H9 (cell line): ENCODE data around the gene ZNF555. TPM values are rescaled to one million over a fixed set of nuclear protein-coding genes. Genes with fewer than 3 reads are reported as not detected.

Experiments used
- DNase-seq: peaks from one replicate; pipeline ENCODE4 v3.0.0-alpha.2; 2017
- H2AFZ ChIP-seq: one replicate; pipeline ENCODE4 v1.6.1; 2013; ENCODE audit warnings: mild to moderate bottlenecking, low read length, control low read depth, moderate library complexity
- H2AK5ac ChIP-seq: 2 replicates; pipeline ENCODE4 v1.6.1; 2013; ENCODE audit warnings: low read length, control low read depth, mixed read lengths; ENCODE audit not compliant: insufficient read length
- H2BK120ac ChIP-seq: one replicate; pipeline ENCODE4 v1.6.1; 2013; ENCODE audit warnings: low read depth, mild to moderate bottlenecking, low read length, control low read depth, inconsistent platforms; ENCODE audit not compliant: poor library complexity, severe bottlenecking
- H2BK12ac ChIP-seq: 2 replicates; pipeline ENCODE4 v1.6.1; 2013; ENCODE audit warnings: low read length, control low read depth, mixed read lengths, low read depth; ENCODE audit not compliant: insufficient read length
- H2BK15ac ChIP-seq: 2 replicates; pipeline ENCODE4 v1.6.1; 2013; ENCODE audit warnings: low read depth, low read length, control low read depth
- H2BK20ac ChIP-seq: one replicate; pipeline ENCODE4 v1.6.1; 2013; ENCODE audit warnings: low read depth, mild to moderate bottlenecking, low read length, control low read depth, inconsistent platforms; ENCODE audit not compliant: poor library complexity, severe bottlenecking
- H2BK5ac ChIP-seq: 2 replicates; pipeline ENCODE4 v1.6.1; 2013; ENCODE audit warnings: low read length, control low read depth, mixed read lengths; ENCODE audit not compliant: insufficient read length
- H3K14ac ChIP-seq: 2 replicates; pipeline ENCODE4 v1.6.1; 2013; ENCODE audit warnings: low read length, control low read depth; ENCODE audit not compliant: insufficient read depth
- H3K18ac ChIP-seq: 2 replicates; pipeline ENCODE4 v1.6.1; 2013; ENCODE audit warnings: low read depth, mild to moderate bottlenecking, mixed read lengths, low read length, control low read depth; ENCODE audit not compliant: insufficient read length
- H3K23ac ChIP-seq: 2 replicates; pipeline ENCODE4 v1.6.1; 2013; ENCODE audit warnings: low read length, control low read depth, mixed read lengths, low read depth; ENCODE audit not compliant: insufficient read length
- H3K23me2 ChIP-seq: 2 replicates; pipeline ENCODE4 v1.6.1; 2013; ENCODE audit warnings: low read depth, mild to moderate bottlenecking, mixed read lengths, low read length, control low read depth; ENCODE audit not compliant: insufficient read length, poor library complexity, severe bottlenecking
- H3K27ac ChIP-seq: 2 replicates; pipeline ENCODE4 v1.5.1; 2013; ENCODE audit warnings: low read length, control low read depth, mixed read lengths, low read depth; ENCODE audit not compliant: insufficient read length
- H3K27me3 ChIP-seq: 2 replicates; pipeline ENCODE4 v1.6.1; 2013; ENCODE audit warnings: low read length, control low read depth, inconsistent platforms; ENCODE audit not compliant: insufficient read depth
- H3K4ac ChIP-seq: 2 replicates; pipeline ENCODE4 v1.6.1; 2013; ENCODE audit warnings: low read depth, mild to moderate bottlenecking, control low read depth, inconsistent platforms, low read length, moderate library complexity
- H3K4me1 ChIP-seq: 2 replicates; pipeline ENCODE4 v1.6.1; 2013; ENCODE audit warnings: low read length, control low read depth, inconsistent platforms; ENCODE audit not compliant: insufficient read depth
- H3K4me2 ChIP-seq: 2 replicates; pipeline ENCODE4 v1.6.1; 2013; ENCODE audit warnings: low read length, control low read depth, mixed read lengths; ENCODE audit not compliant: insufficient read length, insufficient read depth
- H3K56ac ChIP-seq: 2 replicates; pipeline ENCODE4 v1.6.1; 2013; ENCODE audit warnings: low read depth, mild to moderate bottlenecking, mixed read lengths, low read length, control low read depth; ENCODE audit not compliant: insufficient read length
- H3K79me1 ChIP-seq: 2 replicates; pipeline ENCODE4 v1.6.1; 2013; ENCODE audit warnings: low read depth, mild to moderate bottlenecking, moderate library complexity, low read length, control low read depth, inconsistent platforms; ENCODE audit not compliant: insufficient read depth, poor library complexity, severe bottlenecking
- H3K79me2 ChIP-seq: 2 replicates; pipeline ENCODE4 v1.6.1; 2013; ENCODE audit warnings: low read length, control low read depth, inconsistent platforms; ENCODE audit not compliant: insufficient read depth
- H3K9ac ChIP-seq: 2 replicates; pipeline ENCODE4 v1.6.1; 2013; ENCODE audit warnings: low read length, control low read depth, mixed read lengths; ENCODE audit not compliant: insufficient read length; ENCODE audit errors: extremely low read depth
- H3K9me3 ChIP-seq: one replicate; pipeline ENCODE4 v1.6.1; 2013; ENCODE audit warnings: low read depth, low read length, inconsistent platforms; ENCODE audit not compliant: control insufficient read depth
- H3T11ph ChIP-seq: one replicate; pipeline ENCODE4 v1.6.1; 2013; ENCODE audit warnings: mild to moderate bottlenecking, low read length, control low read depth, inconsistent platforms
- H4K20me1 ChIP-seq: one replicate; pipeline ENCODE4 v1.6.1; 2013; ENCODE audit not compliant: control insufficient read depth, insufficient read length, insufficient read depth
- H4K5ac ChIP-seq: 2 replicates; pipeline ENCODE4 v1.6.1; 2013; ENCODE audit warnings: low read depth, mild to moderate bottlenecking, mixed read lengths, low read length, control low read depth; ENCODE audit not compliant: insufficient read length
- H4K8ac ChIP-seq: replicated peaks from 2 replicates; pipeline ENCODE4 v1.6.1; 2013; ENCODE audit warnings: low read length, control low read depth, mixed read lengths, low read depth; ENCODE audit not compliant: insufficient read length
- H4K91ac ChIP-seq: 2 replicates; pipeline ENCODE4 v1.6.1; 2013; ENCODE audit warnings: low read depth, mild to moderate bottlenecking, moderate library complexity, mixed read lengths, low read length, control low read depth; ENCODE audit not compliant: insufficient read length
- H3K27ac Mint-ChIP-seq, 3 experiments: 2 replicates in 2 of 3; 3 replicates in 1 of 3; pipeline ENCODE4 v1.8.0; 2020 to 2021; ENCODE audit warnings: mixed read lengths in 3 of 3, mild to moderate bottlenecking in 1 of 3, moderate library complexity in 1 of 3
- H3K27me3 Mint-ChIP-seq: 2 replicates; pipeline ENCODE4 v1.8.0; 2021; ENCODE audit warnings: low read depth, mild to moderate bottlenecking, moderate library complexity, mixed read lengths
- H3K36me3 Mint-ChIP-seq, 3 experiments: 2 replicates in 2 of 3; 3 replicates in 1 of 3; pipeline ENCODE4 v1.8.0; 2020 to 2021; ENCODE audit warnings: low read depth in 3 of 3, mixed read lengths in 3 of 3; ENCODE audit not compliant: insufficient read depth in 1 of 3
- H3K4me1 Mint-ChIP-seq, 2 experiments: 2 replicates each; pipeline ENCODE4 v1.8.0; 2020; ENCODE audit warnings: mixed read lengths in 2 of 2
- H3K4me3 Mint-ChIP-seq, 2 experiments: 2 replicates in 1 of 2; 3 replicates in 1 of 2; pipeline ENCODE4 v1.8.0; 2020 to 2021; ENCODE audit warnings: mild to moderate bottlenecking in 2 of 2, mixed read lengths in 2 of 2, moderate library complexity in 1 of 2
- H3K9me3 Mint-ChIP-seq, 2 experiments: 2 replicates in 1 of 2; 3 replicates in 1 of 2; pipeline ENCODE4 v1.8.0; 2020; ENCODE audit warnings: mild to moderate bottlenecking in 2 of 2, mixed read lengths in 2 of 2, moderate library complexity in 1 of 2
- WGBS: extraction: QIAGEN DNeasy Blood & Tissue Kit; methylation state at CpG from one replicate; pipeline ENCODE4 v1.1.7; 2013; ENCODE audit warnings: missing lambda C conversion rate, low lambda C conversion rate, mixed read lengths; ENCODE audit not compliant: insufficient read length; ENCODE audit errors: extremely low coverage; 5-methylcytosine and 5-hydroxymethylcytosine counted together
- total RNA-seq: library from RNA; stranded (reverse); gene quantifications from 2 replicates; pipeline ENCODE4 v1.2.1, GENCODE V29; 2021
- TF ChIP-seq, protein P1 (sequence below): fragments of 200-600 bp; sonication (generic); conservative IDR thresholded peaks from 3 replicates; pipeline ENCODE4 v1.8.0; 2021; ENCODE audit warnings: antibody characterized with exemption, mild to moderate bottlenecking

The ZNF555 gene
- total RNA-seq, 1 experiment from 2014 or later = 7.8 TPM

DNA sequence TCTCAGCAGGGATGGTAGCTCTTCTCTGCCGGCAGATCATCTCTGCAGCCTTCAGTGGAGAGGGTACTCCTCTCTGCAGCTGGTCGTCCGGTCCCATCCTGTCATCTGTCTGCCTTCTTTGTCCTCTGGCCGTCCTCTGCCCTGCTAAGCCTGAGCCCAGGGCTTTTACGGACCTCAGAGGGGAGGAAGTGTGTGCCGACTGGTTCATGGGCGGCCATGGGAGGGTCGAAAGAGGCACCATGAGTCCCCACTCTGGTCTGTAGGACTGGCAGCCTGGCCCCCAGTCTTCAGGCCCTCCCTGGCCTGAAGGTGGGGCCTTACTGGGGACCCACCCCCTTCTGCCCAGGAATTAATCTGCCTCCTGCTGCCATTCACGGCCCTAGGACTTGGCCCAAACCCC, 17.6 kb upstream of the ZNF555 start:
- peaks cover 29 to 46% (median 34%) of the 10 kb centered on the region in 3 experiments for H3K36me3 Mint-ChIP-seq
- peaks cover 18 to 32% of the 10 kb centered on the region in 2 experiments for H3K9me3 Mint-ChIP-seq
- Histone ChIP-seq H2AK5ac (no peak overlapping the region), H4K20me1 (peaks cover 2% of the 10 kb centered on the region), H3K56ac (no peak overlapping the region), H3K18ac (no peak overlapping the region), H3K9ac (no peak overlapping the region), H2BK12ac (no peak overlapping the region), H3K4me2 (no peak overlapping the region), H3K27me3 (no peaks in the 10 kb centered on the region), H3K23ac (no peak overlapping the region), H3K4me1 (no peaks in the 10 kb centered on the region), H3K4ac (no peak overlapping the region), H3K27ac (no peak overlapping the region), H3K14ac (no peak overlapping the region), H3K23me2 (no peaks in the 10 kb centered on the region), H2BK5ac (no peak overlapping the region), H2BK20ac (no peak overlapping the region), H4K91ac (no peak overlapping the region), H2BK120ac (no peak overlapping the region), H4K5ac (no peak overlapping the region), H3K9me3 (peaks cover 6% of the 10 kb centered on the region), H3T11ph (no peak overlapping the region), H2AFZ (no peak overlapping the region), H4K8ac (no peak overlapping the region), H3K79me1 (no peaks in the 10 kb centered on the region), H3K79me2 (no peaks in the 10 kb centered on the region), H2BK15ac (no peak overlapping the region)
- no peak overlapping the region for H3K27ac Mint-ChIP-seq
- WGBS = no CpG with 5 or more reads among the region's 9 CpGs
- H3K4me1 Mint-ChIP-seq = peaks cover 3% of the 10 kb centered on the region in 2 experiments; a peak in 1 of 4 replicates
- TF ChIP-seq, protein P1, sequence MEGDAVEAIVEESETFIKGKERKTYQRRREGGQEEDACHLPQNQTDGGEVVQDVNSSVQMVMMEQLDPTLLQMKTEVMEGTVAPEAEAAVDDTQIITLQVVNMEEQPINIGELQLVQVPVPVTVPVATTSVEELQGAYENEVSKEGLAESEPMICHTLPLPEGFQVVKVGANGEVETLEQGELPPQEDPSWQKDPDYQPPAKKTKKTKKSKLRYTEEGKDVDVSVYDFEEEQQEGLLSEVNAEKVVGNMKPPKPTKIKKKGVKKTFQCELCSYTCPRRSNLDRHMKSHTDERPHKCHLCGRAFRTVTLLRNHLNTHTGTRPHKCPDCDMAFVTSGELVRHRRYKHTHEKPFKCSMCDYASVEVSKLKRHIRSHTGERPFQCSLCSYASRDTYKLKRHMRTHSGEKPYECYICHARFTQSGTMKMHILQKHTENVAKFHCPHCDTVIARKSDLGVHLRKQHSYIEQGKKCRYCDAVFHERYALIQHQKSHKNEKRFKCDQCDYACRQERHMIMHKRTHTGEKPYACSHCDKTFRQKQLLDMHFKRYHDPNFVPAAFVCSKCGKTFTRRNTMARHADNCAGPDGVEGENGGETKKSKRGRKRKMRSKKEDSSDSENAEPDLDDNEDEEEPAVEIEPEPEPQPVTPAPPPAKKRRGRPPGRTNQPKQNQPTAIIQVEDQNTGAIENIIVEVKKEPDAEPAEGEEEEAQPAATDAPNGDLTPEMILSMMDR = no peak
- no peak for DNase-seq
- H3K4me3 Mint-ChIP-seq = no peak overlapping the region
- H3K27me3 Mint-ChIP-seq = no peaks in the 10 kb centered on the region
